HUDEP-2 (cell line): ENCODE results near the gene DCUN1D4.

Experiments
- DNase-seq, 76 experiments: peaks; one replicate each; lab custom pipeline; 2025; ENCODE audit not compliant: unreplicated experiment in 76 of 76; lab: John Stamatoyannopoulos, UW

DCUN1D4 gene

DNA sequence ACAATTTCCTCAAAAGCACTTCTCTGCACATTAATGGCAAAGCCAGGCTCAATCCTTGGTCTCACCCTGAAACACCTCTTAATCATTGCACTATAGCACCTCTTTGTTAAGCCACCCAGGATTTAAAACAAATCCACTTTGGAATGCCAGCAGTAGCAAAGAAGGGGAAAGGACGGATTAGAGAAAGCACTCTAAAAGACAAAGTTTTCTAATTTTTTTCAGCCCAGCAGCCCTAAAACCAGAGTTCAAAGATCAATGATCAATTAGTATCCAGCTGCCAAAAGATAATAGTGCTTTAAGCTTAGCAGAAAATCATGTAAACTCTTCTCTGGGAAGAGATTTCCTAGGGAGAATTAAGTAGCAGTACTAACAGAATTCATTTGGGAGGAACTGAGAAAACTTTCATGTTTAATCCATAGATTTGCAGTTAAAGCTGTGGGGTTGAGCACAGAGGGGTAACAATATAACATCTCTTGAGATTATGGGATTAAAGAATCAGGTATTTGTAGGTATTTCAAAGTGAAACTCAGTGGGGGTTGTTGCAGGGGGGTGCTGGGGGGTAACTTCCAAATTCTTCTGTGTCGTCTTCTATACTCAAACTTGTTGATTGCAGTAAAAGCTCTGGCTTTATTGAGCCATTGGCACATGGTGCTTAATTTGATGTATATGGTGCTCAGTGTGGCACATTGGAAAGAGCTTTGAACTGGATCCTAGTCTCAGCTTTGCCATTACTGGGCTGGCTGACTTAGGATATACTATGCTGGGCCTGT lies 115.4 kb downstream of the DCUN1D4 start:
- no peak for DNase-seq

DNA sequence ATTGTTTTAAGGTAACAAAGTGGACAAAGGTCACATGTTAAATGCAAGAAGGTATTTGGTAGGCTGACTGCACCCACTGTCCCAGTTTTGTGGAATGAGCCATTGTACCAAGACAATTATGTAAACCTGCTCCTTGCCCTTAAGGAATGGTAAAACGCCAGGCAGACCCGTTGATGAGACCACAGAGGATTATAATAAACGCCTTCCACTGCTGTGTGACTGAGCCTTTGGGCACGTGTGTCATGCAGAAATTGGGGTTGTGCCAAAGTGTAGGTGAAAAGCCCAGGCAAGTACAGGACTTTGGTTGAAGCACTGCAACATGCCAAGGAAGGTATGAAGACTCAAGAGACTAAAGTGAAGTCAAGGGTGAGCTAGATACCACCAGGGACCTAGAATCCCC lies 117.5 kb downstream of the DCUN1D4 start:
- no peak for DNase-seq

DNA sequence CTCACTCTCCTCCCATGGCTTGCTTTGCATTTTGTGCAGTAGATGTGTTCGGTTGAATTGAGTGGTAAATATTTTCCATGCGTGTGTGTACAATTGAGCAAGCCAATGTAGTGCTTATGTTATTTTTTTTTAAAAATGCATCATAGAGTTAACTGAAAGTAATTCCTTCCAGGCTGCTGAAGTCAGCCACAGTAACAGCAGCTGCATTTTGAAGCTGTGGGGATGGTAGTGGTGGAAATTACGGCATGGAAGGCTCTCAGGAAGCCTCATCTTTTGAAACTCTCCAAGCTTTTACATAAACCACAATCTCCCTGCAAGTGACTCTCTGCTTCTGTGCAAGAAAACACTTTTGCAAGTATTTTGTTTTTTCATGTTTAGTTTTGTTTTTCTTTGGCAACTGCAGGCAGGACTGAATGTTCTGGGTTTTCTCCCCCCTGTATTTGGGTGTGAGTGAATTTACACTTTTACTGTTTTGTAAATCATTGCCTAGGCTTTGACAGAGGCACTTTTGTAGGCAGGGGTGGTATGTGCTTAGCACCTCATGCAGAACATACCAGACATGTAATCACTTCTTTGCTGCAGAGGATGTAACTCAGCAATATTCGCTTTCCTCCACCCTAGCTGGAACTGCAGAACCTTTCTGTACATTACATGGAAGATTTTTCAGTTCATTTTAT lies 121.0 kb downstream of the DCUN1D4 start:
- DNase-seq, result no peak

DNA sequence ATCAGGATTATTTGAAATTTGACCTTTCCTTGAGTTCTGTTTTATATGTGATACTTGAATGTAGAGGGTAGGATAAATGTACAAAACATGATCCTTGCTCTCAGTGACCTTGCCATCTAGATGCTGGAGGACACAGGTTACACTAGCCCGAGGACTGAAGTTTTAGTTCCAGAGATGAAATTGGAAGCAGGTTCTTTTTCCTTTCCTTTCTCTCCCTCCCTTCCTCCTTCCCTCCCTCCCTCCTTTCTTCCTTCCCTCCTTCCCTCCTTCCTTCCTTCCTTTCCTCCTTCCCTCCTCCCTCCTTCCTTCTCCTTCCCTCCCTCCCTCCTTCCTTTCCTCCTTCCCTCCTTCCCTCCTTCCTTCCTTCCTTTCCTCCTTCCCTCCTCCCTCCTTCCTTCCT lies 122.9 kb downstream of the DCUN1D4 start:
- DNase-seq, result no peak
